GM23338 (cell line): ENCODE data around the gene GHRL. TPM values are rescaled to one million over a fixed set of nuclear protein-coding genes. Genes with fewer than 3 reads are reported as not detected.

Source experiments
- ATAC-seq: fragments of 200-7000 bp; cut with Tn5 transposase; 3 replicates; pipeline ENCODE4 v1.9.1; 2020
- DNase-seq: peaks from one replicate; pipeline ENCODE4 v3.0.0-alpha.2; 2015; ENCODE audit warnings: low spot score
- H2AFZ ChIP-seq: fragments of 200-600 bp; sonication (generic); 2 replicates; pipeline ENCODE4 v1.8.0; 2016; ENCODE audit warnings: antibody characterized with exemption, mild to moderate bottlenecking, moderate library complexity
- H3F3A ChIP-seq: fragments of 200-600 bp; sonication (generic); replicated peaks from 2 replicates; pipeline ENCODE4 v1.8.0; 2017; ENCODE audit warnings: antibody characterized with exemption, mixed run types, low read depth
- H3K27ac ChIP-seq: fragments of 200-600 bp; sonication (generic); 2 replicates; pipeline ENCODE4 v1.6.1; 2016; ENCODE audit warnings: low read depth
- H3K27me3 ChIP-seq: fragments of 200-600 bp; sonication (generic); 2 replicates; pipeline ENCODE4 v1.8.0; 2016; ENCODE audit warnings: mild to moderate bottlenecking, mixed run types, moderate library complexity; ENCODE audit not compliant: insufficient read depth
- H3K36me3 ChIP-seq: fragments of 200-600 bp; sonication (generic); 2 replicates; pipeline ENCODE4 v1.8.0; 2016; ENCODE audit warnings: mild to moderate bottlenecking; ENCODE audit not compliant: insufficient read depth
- H3K4me1 ChIP-seq: fragments of 200-600 bp; sonication (generic); 2 replicates; pipeline ENCODE4 v1.8.0; 2016; ENCODE audit warnings: mild to moderate bottlenecking, moderate library complexity; ENCODE audit not compliant: insufficient read depth
- H3K4me2 ChIP-seq: fragments of 200-600 bp; sonication (generic); 2 replicates; pipeline ENCODE4 v1.7.1; 2017; ENCODE audit warnings: mixed run types
- H3K4me3 ChIP-seq: fragments of 200-600 bp; sonication (generic); 2 replicates; pipeline ENCODE4 v1.6.1; 2016; ENCODE audit warnings: mixed run types
- H3K79me2 ChIP-seq: fragments of 200-600 bp; sonication (generic); replicated peaks from 2 replicates; pipeline ENCODE4 v1.8.0; 2017; ENCODE audit warnings: mild to moderate bottlenecking; ENCODE audit not compliant: insufficient read depth
- H3K9me2 ChIP-seq: fragments of 200-600 bp; sonication (generic); 2 replicates; pipeline ENCODE4 v1.8.0; 2017; ENCODE audit not compliant: insufficient read depth
- H4K20me1 ChIP-seq: fragments of 200-600 bp; sonication (generic); replicated peaks from 2 replicates; pipeline ENCODE4 v1.8.0; 2017; ENCODE audit warnings: mild to moderate bottlenecking; ENCODE audit not compliant: insufficient read depth
- H3K27ac Mint-ChIP-seq: 2 replicates; pipeline ENCODE4 v1.8.0; 2020; ENCODE audit warnings: inconsistent platforms, mild to moderate bottlenecking, moderate library complexity, mixed read lengths
- H3K27me3 Mint-ChIP-seq: 3 replicates; pipeline ENCODE4 v1.8.0; 2022; ENCODE audit warnings: low read depth, mild to moderate bottlenecking, moderate library complexity, mixed read lengths, inconsistent platforms; ENCODE audit not compliant: insufficient read depth, poor library complexity
- H3K36me3 Mint-ChIP-seq: 3 replicates; pipeline ENCODE4 v1.8.0; 2021; ENCODE audit warnings: low read depth, mild to moderate bottlenecking, inconsistent platforms, moderate library complexity, mixed read lengths
- H3K4me1 Mint-ChIP-seq: 3 replicates; pipeline ENCODE4 v1.8.0; 2020; ENCODE audit warnings: mild to moderate bottlenecking, inconsistent platforms, mixed read lengths
- H3K4me3 Mint-ChIP-seq: 3 replicates; pipeline ENCODE4 v1.8.0; 2021; ENCODE audit warnings: moderate library complexity, mild to moderate bottlenecking, inconsistent platforms, mixed read lengths
- H3K9me3 Mint-ChIP-seq: 3 replicates; pipeline ENCODE4 v1.8.0; 2020; ENCODE audit warnings: moderate library complexity, mild to moderate bottlenecking, inconsistent platforms, mixed read lengths
- CREB1 ChIP-seq: fragments of 250-450 bp; sonication (Bioruptor Pico); IDR thresholded peaks from 2 replicates; pipeline ENCODE4 v1.5.0; 2020; ENCODE audit warnings: low read depth, mild to moderate bottlenecking, moderate library complexity
- EZH2 ChIP-seq: fragments of 200-600 bp; sonication (generic); IDR thresholded peaks from one replicate; pipeline ENCODE4 v1.8.0; 2017; ENCODE audit warnings: antibody characterized with exemption, mild to moderate bottlenecking, low read depth; ENCODE audit not compliant: unreplicated experiment
- POLR2AphosphoS5 ChIP-seq: IDR thresholded peaks from 2 replicates; pipeline ENCODE4 v1.6.1; 2016; ENCODE audit warnings: antibody characterized with exemption, low read depth
- ZNF114 ChIP-seq: fragments of 250-450 bp; sonication (Bioruptor Pico); IDR thresholded peaks from 2 replicates; pipeline ENCODE4 v1.5.0; 2020; ENCODE audit warnings: mild to moderate bottlenecking, moderate library complexity
- ZNF331 ChIP-seq: fragments of 250-450 bp; sonication (Bioruptor Pico); IDR thresholded peaks from 2 replicates; pipeline ENCODE4 v1.5.0; 2020; ENCODE audit warnings: low read depth, mild to moderate bottlenecking, moderate library complexity
- ZNF462 ChIP-seq: fragments of 250-450 bp; sonication (Bioruptor Pico); IDR thresholded peaks from 2 replicates; pipeline ENCODE4 v1.5.0; 2020; ENCODE audit warnings: mild to moderate bottlenecking, moderate library complexity
- polyA plus RNA-seq: library from polyadenylated mRNA; unstranded; fragments of >200 nt; fragmentation: Nextera tagmentation; extraction: Ambion mirVana; gene quantifications from 2 replicates; pipeline ENCODE4 v1.2.1, GENCODE V29; 2016
- total RNA-seq: library from RNA; depleted of rRNA; stranded (reverse); fragments of >200 nt; shearing (Covaris generic); gene quantifications from 2 replicates; pipeline ENCODE4 v1.2.3, GENCODE V29; 2014

GHRL gene
- total and polyA plus RNA-seq, 2 experiments from 2014 or later: 0.78 TPM; not detected in 1

DNA sequence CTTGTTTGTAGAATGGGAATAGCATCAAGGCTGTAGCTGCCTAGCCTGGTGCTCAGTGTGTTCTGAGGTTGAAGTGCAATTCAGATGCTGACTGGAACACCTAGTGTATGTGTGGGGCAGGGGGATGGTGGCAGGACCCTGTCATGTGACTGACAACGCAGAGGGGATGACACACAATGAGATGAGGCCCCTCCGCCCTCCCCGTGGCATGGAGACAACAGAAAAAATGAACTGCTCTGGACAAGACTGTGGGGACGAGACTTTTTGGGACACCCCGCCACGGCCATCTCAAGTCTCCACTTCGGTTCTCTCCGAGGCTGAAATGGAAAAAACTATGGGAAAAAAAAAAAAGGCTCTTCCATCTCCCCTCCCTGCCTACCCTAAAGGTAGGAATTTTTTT is 38.6 kb upstream of the GHRL start (continued):
- no peak for TF ChIP-seq ZNF462 (CRISPR knock-in tag)
- TF ChIP-seq POLR2AphosphoS5: no peak

DNA sequence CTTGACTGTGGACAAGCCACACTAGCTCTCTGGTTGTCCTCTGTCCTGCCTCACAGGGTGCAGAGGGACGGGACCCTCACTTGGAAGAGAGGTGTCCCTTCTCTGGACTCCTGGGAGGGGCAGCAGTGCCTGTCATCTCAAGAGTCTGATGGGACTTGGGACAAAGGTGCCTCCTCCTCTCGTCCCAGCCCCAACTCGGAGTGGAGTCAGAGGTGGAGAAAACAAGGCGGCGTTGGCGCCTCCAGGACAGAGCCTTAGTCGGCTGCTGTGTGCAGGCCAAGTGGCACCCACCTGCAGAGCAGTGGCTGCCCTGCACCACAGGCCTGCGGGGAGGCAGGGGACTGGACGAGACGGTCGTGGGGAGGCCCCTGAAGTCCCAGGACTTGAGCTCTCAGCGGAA is 37.6 kb upstream of the GHRL start:
- DNase-seq (no peak), ATAC-seq (no peak)
- TF ChIP-seq CREB1 (CRISPR knock-in tag) (no peak), POLR2AphosphoS5 (no peak), ZNF331 (CRISPR knock-in tag) (no peak), ZNF462 (CRISPR knock-in tag) (no peak), ZNF114 (CRISPR knock-in tag) (no peak), EZH2 (no peak)
- H3K27ac Mint-ChIP-seq: no peak overlapping the region
- no peaks in the 10 kb centered on the region for H3K9me3 Mint-ChIP-seq
- peaks cover 7% of the 10 kb centered on the region; the same call in 1 of the 3 replicates for H3K4me1 Mint-ChIP-seq
- no peaks in the 10 kb centered on the region for H3F3A ChIP-seq
- H3K27me3 ChIP-seq: no peaks in the 10 kb centered on the region
- H3K27ac ChIP-seq: no peak overlapping the region
- no peak overlapping the region for H3K4me2 ChIP-seq
- H3K9me2 ChIP-seq: no peaks in the 10 kb centered on the region
- H2AFZ ChIP-seq: no peak overlapping the region
- H3K36me3 Mint-ChIP-seq: no peaks in the 10 kb centered on the region
- no peaks in the 10 kb centered on the region for H3K79me2 ChIP-seq
- H3K36me3 ChIP-seq: no peaks in the 10 kb centered on the region
- H3K4me3 Mint-ChIP-seq: no peak overlapping the region
- H3K27me3 Mint-ChIP-seq: peaks cover 8% of the 10 kb centered on the region
- no peaks in the 10 kb centered on the region for H4K20me1 ChIP-seq
- no peaks in the 10 kb centered on the region for H3K4me1 ChIP-seq
- no peak overlapping the region for H3K4me3 ChIP-seq
